GM12878 (cell line): Measurements from ENCODE around the gene FGFR4. TPM values are rescaled to one million over a fixed set of nuclear protein-coding genes. Genes with fewer than 3 reads are reported as not detected.

Source experiments
- ATAC-seq: fragments of 200-7000 bp; cut with Tn5 transposase; 3 replicates; pipeline ENCODE4 v1.9.1; 2020; ENCODE audit warnings: mild to moderate bottlenecking, moderate library complexity
- BruUV-seq: library from RNA; stranded (reverse); fragments of 400-500 nt; replicated peaks from 2 replicates; lab custom pipeline; 2021; lab: Mats Ljungman, UMichigan
- CTCF ChIA-PET: fragments of 300-600 bp; sonication (Branson Sonifier 250); formaldehyde crosslinking; extraction: SDS; loops from one replicate; lab custom pipeline; 2021; ENCODE audit warnings: inconsistent platforms; lab: Yijun Ruan, JAX
- POLR2A ChIA-PET: fragments of 350-600 bp; formaldehyde crosslinking; extraction: SDS; loops from one replicate; lab custom pipeline; 2021; ENCODE audit warnings: inconsistent platforms; lab: Charles Lee
- RAD21 ChIA-PET: fragments of 300-600 bp; sonication (Branson Sonifier 250); formaldehyde crosslinking; loops from one replicate; lab custom pipeline; 2023; ENCODE audit warnings: antibody characterized with exemption; ENCODE audit not compliant: unreplicated experiment; lab: Charles Lee
- SMC1A ChIA-PET: fragments of 300-600 bp; sonication (Branson Sonifier 250); formaldehyde crosslinking; loops from one replicate; lab custom pipeline; 2023; ENCODE audit not compliant: unreplicated experiment, uncharacterized antibody; lab: Charles Lee
- DNase-seq: peaks from one replicate; pipeline ENCODE4 v3.0.0-alpha.2; 2011; ENCODE audit warnings: low read depth, low spot score
- FAIRE-seq: peaks from 3 replicates; lab custom pipeline; 2011; peaks lifted over from hg19 to GRCh38; lab: Jason Lieb, UNC
- H2AFZ ChIP-seq: 2 replicates; pipeline ENCODE4 v1.6.0; 2011; ENCODE audit warnings: low read depth, low read length, control low read depth; ENCODE audit not compliant: control insufficient read depth
- H3K27ac ChIP-seq: 2 replicates; pipeline ENCODE4 v1.5.1; 2011; ENCODE audit warnings: control low read depth; ENCODE audit not compliant: control insufficient read depth, insufficient read depth
- H3K27me3 ChIP-seq, 2 experiments: replicated peaks in 1 of 2; 2 replicates each; pipeline versions ENCODE4 v1.6.0 to v1.6.1; 2011; ENCODE audit warnings: low read length in 1 of 2; ENCODE audit not compliant: control insufficient read depth in 2 of 2, insufficient read depth in 2 of 2
- H3K36me3 ChIP-seq, 2 experiments: 2 replicates each; pipeline ENCODE4 v1.5.1; 2011; ENCODE audit warnings: low read length in 1 of 2; ENCODE audit not compliant: control insufficient read depth in 2 of 2, insufficient read depth in 2 of 2
- H3K4me1 ChIP-seq: 2 replicates; pipeline ENCODE4 v1.6.1; 2011; ENCODE audit warnings: mild to moderate bottlenecking, low read length, moderate library complexity, mixed read lengths; ENCODE audit not compliant: control insufficient read depth, insufficient read depth
- H3K4me2 ChIP-seq: 2 replicates; pipeline ENCODE4 v1.6.0; 2011; ENCODE audit warnings: control low read depth; ENCODE audit not compliant: control insufficient read depth, insufficient read depth
- H3K4me3 ChIP-seq: fragments of 200-600 bp; sonication (generic); 2 replicates; pipeline ENCODE4 v1.5.1; 2016
- H3K79me2 ChIP-seq: 2 replicates; pipeline ENCODE4 v1.6.0; 2011; ENCODE audit warnings: low read length; ENCODE audit not compliant: control insufficient read depth, insufficient read depth
- H3K9ac ChIP-seq: 2 replicates; pipeline ENCODE4 v1.8.0; 2011; ENCODE audit warnings: low read length, control low read depth, mixed read lengths; ENCODE audit not compliant: control insufficient read depth, insufficient read depth
- H3K9me3 ChIP-seq: replicated peaks from 3 replicates; pipeline ENCODE4 v1.5.1; 2011; ENCODE audit warnings: mild to moderate bottlenecking, low read length; ENCODE audit not compliant: control insufficient read depth, insufficient read depth
- H4K20me1 ChIP-seq: 2 replicates; pipeline ENCODE4 v1.6.0; 2011; ENCODE audit not compliant: control insufficient read depth, insufficient read depth
- ATF7 ChIP-seq: fragments of 450-650 bp; IDR thresholded peaks from 2 replicates; pipeline ENCODE4 v1.6.1; 2016; ENCODE audit warnings: low read depth, mild to moderate bottlenecking
- BRCA1 ChIP-seq: IDR thresholded peaks from 2 replicates; pipeline ENCODE4 v1.6.1; 2011; ENCODE audit warnings: low read depth, low read length, improper control_type of control experiment
- CREM ChIP-seq: IDR thresholded peaks from 2 replicates; pipeline ENCODE4 v1.6.1; 2014; ENCODE audit warnings: antibody characterized with exemption, low read depth
- ESRRA ChIP-seq: IDR thresholded peaks from 2 replicates; pipeline ENCODE4 v1.6.1; 2012; ENCODE audit warnings: mild to moderate bottlenecking, low read length, improper control_type of control experiment
- HDAC6 ChIP-seq: fragments of 200-600 bp; sonication (generic); IDR thresholded peaks from one replicate; pipeline ENCODE4 v1.8.0; 2017; ENCODE audit warnings: antibody characterized with exemption; ENCODE audit not compliant: unreplicated experiment
- IKZF2 ChIP-seq, 2 experiments: fragments of 450-650 bp; IDR thresholded peaks; 2 replicates each; pipeline ENCODE4 v1.6.1; 2017; ENCODE audit warnings: mild to moderate bottlenecking in 2 of 2, moderate library complexity in 2 of 2
- IRF3 ChIP-seq: fragments of 450-650 bp; IDR thresholded peaks from 2 replicates; pipeline ENCODE4 v1.6.1; 2014; ENCODE audit warnings: mild to moderate bottlenecking
- IRF5 ChIP-seq: fragments of 450-650 bp; IDR thresholded peaks from 2 replicates; pipeline ENCODE4 v1.6.1; 2017; ENCODE audit warnings: borderline replicate concordance
- KDM1A ChIP-seq: fragments of 200-600 bp; sonication (generic); IDR thresholded peaks from 2 replicates; pipeline ENCODE4 v1.6.1; 2016; ENCODE audit warnings: borderline replicate concordance
- MEF2A ChIP-seq: IDR thresholded peaks from 2 replicates; pipeline ENCODE4 v1.6.1; 2011; ENCODE audit warnings: low read depth, mild to moderate bottlenecking, low read length, moderate library complexity; ENCODE audit not compliant: insufficient read depth
- MYB ChIP-seq: fragments of 150-350 bp; IDR thresholded peaks from 2 replicates; pipeline ENCODE4 v1.6.1; 2014; ENCODE audit warnings: mild to moderate bottlenecking, low read depth, low read length, borderline replicate concordance
- NRF1 ChIP-seq: conservative IDR thresholded peaks from 2 replicates; pipeline ENCODE4 v1.6.1; 2011; ENCODE audit warnings: mild to moderate bottlenecking, low read depth, low read length, improper control_type of control experiment
- POLR2A ChIP-seq: IDR thresholded peaks from 2 replicates; pipeline ENCODE4 v1.6.1; 2011; ENCODE audit warnings: low read depth, mild to moderate bottlenecking, low read length
- POLR2AphosphoS5 ChIP-seq: IDR thresholded peaks from 2 replicates; pipeline ENCODE4 v1.6.1; 2011; ENCODE audit warnings: mild to moderate bottlenecking, low read length, inconsistent platforms
- TAF1 ChIP-seq: IDR thresholded peaks from 2 replicates; pipeline ENCODE4 v1.6.1; 2011; ENCODE audit warnings: mild to moderate bottlenecking, low read depth, low read length, borderline replicate concordance
- TCF7 ChIP-seq: IDR thresholded peaks from 2 replicates; pipeline ENCODE4 v1.6.1; 2014; ENCODE audit warnings: antibody characterized with exemption, borderline replicate concordance
- ZNF384 ChIP-seq: IDR thresholded peaks from 2 replicates; pipeline ENCODE4 v1.6.1; 2012; ENCODE audit warnings: low read depth, mild to moderate bottlenecking, low read length, improper control_type of control experiment, borderline replicate concordance
- WGBS: methylation state at CpG from one replicate; pipeline ENCODE4 v1.1.6; 2016; ENCODE audit warnings: low lambda C conversion rate; ENCODE audit not compliant: insufficient replicate concordance, insufficient coverage; ENCODE audit errors: missing lambda C conversion rate; 5-methylcytosine and 5-hydroxymethylcytosine counted together
- in situ Hi-C: fragments of 300-500 bp; cut with MboI; formaldehyde crosslinking; loops from 9 replicates; pipeline ENCODE4 v1.14.3; 2018; ENCODE audit warnings: mixed read lengths
- intact Hi-C: fragments of 100-400 bp; cut with micrococcal nuclease; formaldehyde crosslinking; loops from one replicate; pipeline ENCODE4 v1.14.2; 2022; ENCODE audit not compliant: unreplicated experiment
- polyA plus RNA-seq, 11 experiments: library from polyadenylated mRNA; depleted of rRNA in 4 of 11; unstranded in 6 of 11; stranded (reverse) in 5 of 11; fragments of >200 nt; fragmentation: Nextera tagmentation in 4 of 11; fragmentation: Illumina TruSeq in 1 of 11; extraction: Ambion mirVana in 4 of 11; extraction: Trizol in 1 of 11; gene quantifications; 1 replicate in 1 of 11; 2 replicates in 10 of 11; pipeline versions ENCODE4 v1.2.1 to v1.2.3, GENCODE V29; 2011 to 2016; ENCODE audit warnings: inconsistent platforms in 2 of 11, missing spikeins in 2 of 11, low read depth in 1 of 11
- total RNA-seq, 4 experiments: library from RNA; depleted of rRNA in 3 of 4; stranded (reverse); fragments of >200 nt in 3 of 4; fragmentation: Illumina TruSeq in 1 of 4; extraction: Trizol in 1 of 4; gene quantifications; 2 replicates each; pipeline versions ENCODE4 v1.2.1 to v1.2.3, GENCODE V29; 2013 to 2021
- TF ChIP-seq, protein P1 (sequence below): IDR thresholded peaks from 2 replicates; pipeline ENCODE4 v1.6.1; 2012; ENCODE audit warnings: low read depth, low read length, improper control_type of control experiment

The FGFR4 gene
- total and polyA plus RNA-seq, 10 of the 15 experiments (the other 5 are each of a cell fraction or from before 2014, with no cell fraction given), result 0.17 to 0.77 (median 0.28) TPM; not detected in 5

DNA sequence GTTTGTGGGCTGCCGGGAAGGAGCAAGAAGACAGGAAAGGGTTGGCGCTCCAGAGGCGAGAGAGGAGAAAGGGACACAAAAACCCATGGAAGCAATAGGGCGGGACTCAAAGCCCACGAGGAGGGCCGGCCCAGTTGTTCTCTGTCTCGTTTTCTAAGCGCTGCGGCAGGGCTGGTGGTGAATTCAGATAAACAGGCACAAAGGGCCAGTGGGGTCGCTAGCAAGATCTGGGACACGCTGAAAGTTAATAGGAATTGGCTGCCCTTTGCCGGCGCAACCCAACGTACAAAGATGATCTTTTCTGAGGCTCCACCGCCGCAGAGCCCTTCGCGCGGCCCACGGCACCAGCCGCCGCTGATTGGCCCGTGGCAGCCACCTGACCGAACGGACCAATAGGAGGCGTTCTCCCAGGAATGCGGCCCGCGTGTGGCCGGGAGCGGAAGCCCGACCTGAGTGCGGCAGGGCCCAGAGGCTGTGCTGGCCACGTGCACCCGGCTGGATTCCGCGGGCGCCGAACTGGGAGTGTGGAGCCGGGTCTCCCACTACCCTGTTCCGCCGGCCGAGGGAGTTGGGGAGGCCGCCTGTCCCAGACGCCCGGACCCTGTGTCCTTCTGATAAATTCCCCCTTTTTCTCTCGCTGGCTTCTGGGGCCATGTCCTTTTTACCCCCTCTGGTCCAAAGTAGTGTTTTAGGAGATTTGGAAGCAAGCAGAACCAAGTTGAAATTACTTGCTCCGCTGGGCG lies 30.1 kb downstream of the FGFR4 start (continued):
- TF ChIP-seq, protein P1, sequence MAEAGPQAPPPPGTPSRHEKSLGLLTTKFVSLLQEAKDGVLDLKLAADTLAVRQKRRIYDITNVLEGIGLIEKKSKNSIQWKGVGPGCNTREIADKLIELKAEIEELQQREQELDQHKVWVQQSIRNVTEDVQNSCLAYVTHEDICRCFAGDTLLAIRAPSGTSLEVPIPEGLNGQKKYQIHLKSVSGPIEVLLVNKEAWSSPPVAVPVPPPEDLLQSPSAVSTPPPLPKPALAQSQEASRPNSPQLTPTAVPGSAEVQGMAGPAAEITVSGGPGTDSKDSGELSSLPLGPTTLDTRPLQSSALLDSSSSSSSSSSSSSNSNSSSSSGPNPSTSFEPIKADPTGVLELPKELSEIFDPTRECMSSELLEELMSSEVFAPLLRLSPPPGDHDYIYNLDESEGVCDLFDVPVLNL, result no peak
- TF ChIP-seq KDM1A (no peak), IRF3 (no peak), ZNF384 (no peak), CREM (no peak), MEF2A (no peak)

GRCh38 chr5:177117441-177118045 lies 30.8 kb downstream of the FGFR4 start:
- in situ Hi-C loops, result loop anchor here (5.0 kb wide), 1 partner anchor 180 kb away; no protein-coding TSS in a partner anchor
- POLR2A ChIA-PET, result no interaction called here
- intact Hi-C loops, result loop anchor here (10.0 kb wide), 1 partner anchor 387 kb away; the partner anchor contains the start of gene DOK3
- TF ChIP-seq ATF7, result no peak
- TF ChIP-seq IKZF2 (IDR thresholded peaks at IDR 0.05), result no peak
- TF ChIP-seq NRF1, result no peak
- TF ChIP-seq MYB, result no peak
- no peak for TF ChIP-seq IRF5
- TF ChIP-seq ESRRA, result no peak
- no peak for TF ChIP-seq HDAC6
- no peak for TF ChIP-seq MEF2A
- TF ChIP-seq POLR2AphosphoS5, result no peak
- TF ChIP-seq BRCA1, result no peak
- TF ChIP-seq TCF7, result no peak
- TF ChIP-seq POLR2A, result no peak
- TF ChIP-seq TAF1, result no peak

More at GRCh38 chr5:177117441-177118045, 30.8 kb downstream of the FGFR4 start:
- no peak overlapping the region for H3K9ac ChIP-seq
- H2AFZ ChIP-seq, result no peak overlapping the region
- ChIA-PET SMC1A (interaction anchor here (0.7 kb wide), 1 partner anchor 313 kb away, joined by 3 read pairs; no protein-coding TSS in a partner anchor), CTCF (no interaction called here), RAD21 (interaction anchor here (1.0 kb wide), 1 partner anchor 267 kb away, joined by 3 read pairs; the partner anchor contains the start of gene SLC34A1)
- no peaks in the 10 kb centered on the region for H3K9me3 ChIP-seq
- no peaks in the 10 kb centered on the region for H4K20me1 ChIP-seq
- BruUV-seq, result no TSS peak
- ATAC-seq, result no peak
- H3K79me2 ChIP-seq, result no peaks in the 10 kb centered on the region
- H3K4me1 ChIP-seq, result peaks cover 3% of the 10 kb centered on the region; the same call in 1 of the 2 replicates
- DNase-seq, result no peak
- H3K4me2 ChIP-seq, result no peak overlapping the region
- H3K36me3 ChIP-seq, result no peaks in the 10 kb centered on the region
- no peaks in the 10 kb centered on the region for H3K27me3 ChIP-seq
- 98% methylated on average over 30 of the region's 30 CpGs for WGBS
- no peak for FAIRE-seq
- no peak overlapping the region for H3K27ac ChIP-seq
- no peak overlapping the region for H3K4me3 ChIP-seq
